Nephron progenitor cell (in vitro differentiated cells): ENCODE data around the gene AKR1C2.
"Not testable (repeated sequence)": the region's sequence is repeated elsewhere in the genome, so short reads cannot be mapped to it uniquely, and the experiment has no call there.

Source experiments
- DNase-seq: peaks from one replicate; pipeline ENCODE4 v3.0.0; 2021
- H3K27ac Mint-ChIP-seq: 2 replicates; pipeline ENCODE4 v1.8.0; 2021; ENCODE audit warnings: mild to moderate bottlenecking, moderate library complexity, mixed read lengths
- H3K27me3 Mint-ChIP-seq: 2 replicates; pipeline ENCODE4 v1.8.0; 2021; ENCODE audit warnings: mild to moderate bottlenecking, low read depth, mixed read lengths; ENCODE audit not compliant: poor library complexity
- H3K36me3 Mint-ChIP-seq: 2 replicates; pipeline ENCODE4 v1.8.0; 2021; ENCODE audit warnings: low read depth, mixed read lengths
- H3K4me1 Mint-ChIP-seq: 2 replicates; pipeline ENCODE4 v1.8.0; 2021; ENCODE audit warnings: mixed read lengths
- H3K4me3 Mint-ChIP-seq: 2 replicates; pipeline ENCODE4 v1.8.0; 2021; ENCODE audit warnings: mild to moderate bottlenecking, moderate library complexity, mixed read lengths
- H3K9me3 Mint-ChIP-seq: 2 replicates; pipeline ENCODE4 v1.8.0; 2021; ENCODE audit warnings: mild to moderate bottlenecking, moderate library complexity, mixed read lengths
- CTCF ChIP-seq: fragments of 200-600 bp; sonication (generic); IDR thresholded peaks from 2 replicates; pipeline ENCODE4 v1.5.0; 2021; ENCODE audit warnings: antibody characterized with exemption

AKR1C2 gene

DNA sequence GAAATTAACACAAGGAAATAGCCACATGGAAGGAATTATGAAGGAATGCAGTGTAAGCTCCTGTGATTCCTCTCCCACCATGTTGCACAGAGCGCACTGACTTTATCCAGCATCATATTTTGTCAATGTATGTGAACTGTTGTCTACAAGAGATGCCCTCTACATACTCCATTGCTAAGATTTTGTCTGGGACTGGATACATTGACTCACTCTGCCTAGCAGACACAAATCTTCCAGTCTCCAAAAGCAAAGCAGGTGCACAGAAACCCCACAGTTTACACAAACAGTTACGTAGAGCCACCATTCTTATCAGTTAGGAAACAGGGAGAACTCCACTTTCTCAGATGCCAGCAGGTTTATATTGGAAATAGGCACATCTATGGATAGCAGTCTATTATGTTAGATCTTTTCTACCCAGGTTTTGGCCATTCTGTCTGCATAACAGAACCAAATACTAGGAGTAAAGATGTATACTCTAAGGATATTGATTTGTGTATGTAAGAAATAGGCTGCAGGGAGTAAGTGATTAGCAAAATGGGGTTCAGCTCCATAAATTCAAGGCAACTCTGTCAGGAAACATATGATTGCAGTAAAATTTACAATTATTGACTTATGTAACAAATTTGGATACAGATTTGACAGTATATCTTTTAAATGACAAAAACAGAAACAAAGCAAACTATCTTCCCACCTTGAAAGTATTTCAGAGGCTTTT is 1.5 kb downstream of the AKR1C2 start:
- TF ChIP-seq CTCF, result no peak
- Mint-ChIP-seq H3K27me3 (no peaks in the 10 kb centered on the region), H3K9me3 (peaks cover 16% of the 10 kb centered on the region)

DNA sequence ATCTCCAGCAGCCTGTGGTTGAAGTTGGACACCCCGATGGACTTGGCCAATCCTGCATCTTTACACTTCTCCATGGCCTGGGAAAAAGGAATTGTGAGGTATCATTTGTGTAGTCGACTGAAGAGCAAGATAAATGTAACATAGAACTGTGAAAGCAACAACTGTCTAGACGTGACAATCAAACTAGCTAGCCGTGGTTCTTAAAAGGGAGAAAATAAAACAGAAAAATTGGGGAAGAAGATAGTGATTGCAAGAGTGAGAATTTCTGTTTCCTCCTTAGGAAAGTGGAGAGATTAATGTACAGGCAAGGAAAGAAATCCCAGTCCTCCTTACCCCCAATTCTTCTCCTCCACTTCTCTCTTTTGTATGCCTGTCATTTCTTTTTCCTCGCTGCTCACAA is 5.0 kb downstream of the AKR1C2 start:
- H3K4me1 Mint-ChIP-seq, result peaks cover 3% of the 10 kb centered on the region
- no peak overlapping the region for H3K4me3 Mint-ChIP-seq
- H3K27ac Mint-ChIP-seq, result no peak overlapping the region
- no peak for TF ChIP-seq CTCF
- H3K36me3 Mint-ChIP-seq, result peaks cover 5% of the 10 kb centered on the region
- H3K9me3 Mint-ChIP-seq, result peaks cover 4% of the 10 kb centered on the region
- no peaks in the 10 kb centered on the region for H3K27me3 Mint-ChIP-seq
- DNase-seq, result no peak

More for the DNA sequence above, 1.5 kb downstream of the AKR1C2 start:
- Mint-ChIP-seq H3K27ac (no peak overlapping the region), H3K4me1 (peaks cover 4% of the 10 kb centered on the region), H3K36me3 (peaks cover 5% of the 10 kb centered on the region), H3K4me3 (no peak overlapping the region)
- DNase-seq, result no peak

- H3K36me3 Mint-ChIP-seq, H3K27ac Mint-ChIP-seq, H3K4me1 Mint-ChIP-seq, H3K4me3 Mint-ChIP-seq, DNase-seq, H3K9me3 Mint-ChIP-seq, H3K27me3 Mint-ChIP-seq: not testable (repeated sequence)
Measured at GRCh38 chr10:4994260-4994659, 9.4 kb downstream of the AKR1C2 start.

DNA sequence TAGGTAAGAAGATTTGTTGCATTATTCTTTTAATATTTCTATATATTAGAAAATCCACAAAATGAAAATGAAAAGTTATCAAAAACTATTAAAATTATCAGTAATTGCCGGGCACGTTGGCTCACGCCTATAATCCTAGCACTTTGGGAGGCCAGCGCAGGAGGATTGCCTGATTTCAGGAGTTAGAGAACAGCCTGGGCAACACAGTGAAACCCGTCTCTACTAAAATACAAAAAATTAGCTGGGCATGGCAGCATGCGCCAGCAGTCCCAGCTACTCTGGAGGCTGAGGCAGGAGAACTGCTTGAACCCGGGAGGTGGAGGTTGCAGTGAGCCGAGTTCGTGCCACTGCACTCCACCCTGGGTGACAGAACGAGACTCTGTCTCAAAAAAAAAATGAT is 11.1 kb downstream of the AKR1C2 start:
- not testable (repeated sequence) for H3K4me3 Mint-ChIP-seq, DNase-seq, H3K4me1 Mint-ChIP-seq, H3K36me3 Mint-ChIP-seq, H3K27me3 Mint-ChIP-seq, H3K9me3 Mint-ChIP-seq, H3K27ac Mint-ChIP-seq

GRCh38 chr10:4991463-4991862 is 12.2 kb downstream of the AKR1C2 start:
- H3K27ac Mint-ChIP-seq, H3K36me3 Mint-ChIP-seq, H3K4me1 Mint-ChIP-seq, H3K9me3 Mint-ChIP-seq, DNase-seq, H3K27me3 Mint-ChIP-seq, H3K4me3 Mint-ChIP-seq: not testable (repeated sequence)

GRCh38 chr10:4990217-4990616 is 13.4 kb downstream of the AKR1C2 start:
- TF ChIP-seq CTCF, result no peak
- no peaks in the 10 kb centered on the region for H3K4me1 Mint-ChIP-seq
- no peak overlapping the region for H3K27ac Mint-ChIP-seq
- no peak overlapping the region for H3K4me3 Mint-ChIP-seq
- peaks cover 14% of the 10 kb centered on the region for H3K9me3 Mint-ChIP-seq
- no peaks in the 10 kb centered on the region for H3K36me3 Mint-ChIP-seq
- DNase-seq, result no peak
- H3K27me3 Mint-ChIP-seq, result no peaks in the 10 kb centered on the region

DNA sequence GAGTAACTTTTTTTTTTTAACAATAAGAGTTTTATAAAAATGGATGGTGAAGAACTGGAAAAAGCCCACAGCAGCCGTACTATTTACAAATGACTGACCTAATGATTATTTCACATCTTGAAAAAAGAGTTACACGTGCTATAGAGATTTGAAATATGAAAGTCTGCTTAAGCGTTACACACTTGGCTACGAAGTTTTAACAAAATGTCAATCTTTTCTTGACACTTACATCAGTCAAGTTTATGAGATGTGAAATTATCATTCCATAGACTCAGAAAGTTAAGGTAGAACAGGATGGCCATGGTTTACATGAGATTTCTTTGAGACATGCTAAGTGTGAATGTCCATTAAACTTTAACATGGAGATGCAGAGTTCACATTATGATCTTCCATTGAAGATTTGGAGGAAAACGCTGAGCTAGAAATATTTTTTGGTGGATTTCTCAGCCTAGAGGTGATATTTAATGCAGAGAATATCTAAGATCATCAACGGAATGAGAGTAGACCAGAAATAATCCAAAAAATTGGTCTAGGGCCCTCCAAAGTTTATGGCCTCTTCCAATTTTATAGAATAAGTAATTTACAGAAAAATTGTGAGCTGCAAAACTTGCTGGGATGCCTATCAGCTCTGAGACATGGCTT is 15.5 kb downstream of the AKR1C2 start:
- H3K4me1 Mint-ChIP-seq, H3K36me3 Mint-ChIP-seq, H3K27ac Mint-ChIP-seq, H3K4me3 Mint-ChIP-seq, DNase-seq, H3K27me3 Mint-ChIP-seq: not testable (repeated sequence)
- H3K9me3 Mint-ChIP-seq, result peaks cover 16% of the 10 kb centered on the region
